K562 (cell line): Measurements from ENCODE around the gene CARD8. TPM values are rescaled to one million over a fixed set of nuclear protein-coding genes. Genes with fewer than 3 reads are reported as not detected.

ENCODE experiments used
- ATAC-seq: fragments of 200-7000 bp; cut with Tn5 transposase; 3 replicates; pipeline ENCODE4 v1.9.1; 2020; ENCODE audit warnings: moderate library complexity
- BruUV-seq: library from RNA; stranded (reverse); fragments of 400-500 nt; replicated peaks from 2 replicates; lab custom pipeline; 2021; lab: Mats Ljungman, UMichigan
- CTCF ChIA-PET: fragments of 300-600 bp; formaldehyde crosslinking; extraction: SDS; loops from one replicate; lab custom pipeline; 2021; ENCODE audit warnings: low intra/inter-chr PET ratio; lab: Yijun Ruan, JAX
- POLR2A ChIA-PET: fragments of 300-600, 350-650 bp; sonication (Branson Sonifier 250); formaldehyde crosslinking; extraction: SDS; loops from one replicate; lab custom pipeline; 2021; ENCODE audit warnings: antibody characterized with exemption, inconsistent platforms; lab: Yijun Ruan, JAX
- DNase-seq, 4 experiments: peaks; one replicate each; pipeline versions ENCODE4 v3.0.0 to v3.0.0-alpha.2; 2011 to 2018; ENCODE audit warnings: low spot score in 3 of 4, mixed read lengths in 3 of 4; ENCODE audit errors: extremely low read depth in 1 of 4
- FAIRE-seq: peaks from 2 replicates; lab custom pipeline; 2011; peaks lifted over from hg19 to GRCh38; lab: Jason Lieb, UNC
- H2AFZ ChIP-seq: 2 replicates; pipeline ENCODE4 v1.6.0; 2011; ENCODE audit warnings: low read depth, low read length, control low read depth, inconsistent platforms
- H3K27ac ChIP-seq: fragments of 200-600 bp; 3 replicates; pipeline ENCODE4 v1.8.0; 2011; ENCODE audit warnings: low read depth, mild to moderate bottlenecking, control low read depth, inconsistent platforms, low read length, moderate library complexity, mixed read lengths; ENCODE audit errors: extremely low read depth
- H3K27me3 ChIP-seq, 2 experiments: fragments of 300-600 bp in 1 of 2; 2 replicates in 1 of 2; 3 replicates in 1 of 2; pipeline versions ENCODE4 v1.6.0 to v1.8.0; 2011; ENCODE audit warnings: inconsistent platforms in 2 of 2, low read length in 2 of 2, mild to moderate bottlenecking in 1 of 2, mixed read lengths in 1 of 2, moderate library complexity in 1 of 2; ENCODE audit not compliant: control insufficient read depth in 2 of 2, insufficient read depth in 2 of 2
- H3K36me3 ChIP-seq: fragments of 300-600 bp; 3 replicates; pipeline ENCODE4 v1.8.0; 2011; ENCODE audit warnings: mild to moderate bottlenecking, low read length, inconsistent platforms; ENCODE audit not compliant: control insufficient read depth, insufficient read depth
- H3K4me1 ChIP-seq, 2 experiments: fragments of 200-600 bp in 1 of 2; replicated peaks in 1 of 2; 2 replicates in 1 of 2; 3 replicates in 1 of 2; pipeline versions ENCODE4 v1.5.1 to v1.8.0; 2011; ENCODE audit warnings: inconsistent platforms in 2 of 2, low read length in 2 of 2, mild to moderate bottlenecking in 1 of 2, mixed read lengths in 1 of 2, moderate library complexity in 1 of 2; ENCODE audit not compliant: control insufficient read depth in 2 of 2, insufficient read depth in 2 of 2
- H3K4me2 ChIP-seq: 2 replicates; pipeline ENCODE4 v1.6.1; 2011; ENCODE audit warnings: low read length, control low read depth, inconsistent platforms, mixed read lengths; ENCODE audit not compliant: insufficient read depth
- H3K4me3 ChIP-seq: fragments of 200-600 bp; sonication (generic), shearing (Covaris generic); 2 replicates; pipeline ENCODE4 v1.5.1; 2016; ENCODE audit warnings: control low read depth, inconsistent platforms
- H3K79me2 ChIP-seq: fragments of 200-600 bp; 3 replicates; pipeline ENCODE4 v1.8.0; 2011; ENCODE audit warnings: low read length, inconsistent platforms; ENCODE audit not compliant: control insufficient read depth, insufficient read depth
- H3K9ac ChIP-seq, 2 experiments: 2 replicates each; pipeline versions ENCODE4 v1.6.0 to v1.6.1; 2011; ENCODE audit warnings: low read depth in 2 of 2, low read length in 2 of 2, control low read depth in 1 of 2, inconsistent platforms in 1 of 2, mild to moderate bottlenecking in 1 of 2, mixed read lengths in 1 of 2; ENCODE audit not compliant: insufficient read depth in 1 of 2
- H3K9me1 ChIP-seq: one replicate; pipeline ENCODE4 v1.6.0; 2011; ENCODE audit warnings: inconsistent platforms, mild to moderate bottlenecking, low read length, moderate library complexity; ENCODE audit not compliant: control insufficient read depth, insufficient read depth
- H3K9me3 ChIP-seq: replicated peaks from 2 replicates; pipeline ENCODE4 v1.5.1; 2011; ENCODE audit warnings: low read depth, low read length, inconsistent platforms; ENCODE audit not compliant: control insufficient read depth, insufficient read depth
- H4K20me1 ChIP-seq: replicated peaks from 2 replicates; pipeline ENCODE4 v1.6.1; 2011; ENCODE audit warnings: low read length, inconsistent platforms, mixed read lengths; ENCODE audit not compliant: control insufficient read depth, insufficient read depth
- BACH1 ChIP-seq: fragments of 200-800 bp; sonication (Bioruptor generic); IDR thresholded peaks from 2 replicates; pipeline ENCODE4 v1.6.1; 2016; ENCODE audit warnings: missing genetic modification characterization, missing compliant biosample characterization
- FOXK1 ChIP-seq: sonication (generic); formaldehyde crosslinking; IDR thresholded peaks from 2 replicates; pipeline ENCODE4 v1.8.0; 2022; ENCODE audit warnings: missing genetic modification reagents, mild to moderate bottlenecking, borderline replicate concordance
- SREBF1 ChIP-seq: fragments of 150-350 bp; IDR thresholded peaks from 2 replicates; pipeline ENCODE4 v1.6.1; 2014; ENCODE audit warnings: antibody characterized with exemption, low read depth, low read length, borderline replicate concordance
- TEAD4 ChIP-seq, 2 experiments: sonication (generic) in 1 of 2; formaldehyde crosslinking in 1 of 2; IDR thresholded peaks; 2 replicates each; pipeline versions ENCODE4 v1.6.1 to v1.8.0; 2012 to 2022; ENCODE audit warnings: borderline replicate concordance in 1 of 2, inconsistent platforms in 1 of 2, low read length in 1 of 2, mild to moderate bottlenecking in 1 of 2, missing genetic modification reagents in 1 of 2
- ZFPM2 ChIP-seq: fragments of 250-450 bp; sonication (Bioruptor Pico); IDR thresholded peaks from 2 replicates; pipeline ENCODE4 v1.5.1; 2022; ENCODE audit warnings: mild to moderate bottlenecking
- ZNF175 ChIP-seq: fragments of 200-800 bp; sonication (Bioruptor generic); IDR thresholded peaks from 2 replicates; pipeline ENCODE4 v1.6.1; 2016; ENCODE audit warnings: low read depth, mild to moderate bottlenecking, missing genetic modification characterization, missing compliant biosample characterization
- ZZZ3 ChIP-seq: fragments of 450-650 bp; IDR thresholded peaks from 2 replicates; pipeline ENCODE4 v1.6.1; 2016; ENCODE audit warnings: antibody characterized with exemption, mild to moderate bottlenecking, moderate library complexity
- WGBS: fragments of 100-300 bp; shearing (Covaris generic); methylation state at CpG from one replicate; pipeline ENCODE4 v1.1.6; 2016; ENCODE audit warnings: low coverage, mixed read lengths; ENCODE audit not compliant: insufficient coverage; ENCODE audit errors: missing lambda C conversion rate; 5-methylcytosine and 5-hydroxymethylcytosine counted together
- in situ Hi-C: fragments of 300-500 bp; cut with MboI; formaldehyde crosslinking; loops from 4 replicates; pipeline ENCODE4 v1.15.0; 2018; ENCODE audit warnings: inconsistent platforms, mixed read lengths
- intact Hi-C: fragments of 100-400 bp; cut with micrococcal nuclease; formaldehyde crosslinking; loops from 2 replicates; pipeline ENCODE4 v1.14.2; 2022
- polyA plus RNA-seq, 8 experiments: library from polyadenylated mRNA; depleted of rRNA in 4 of 8; stranded (reverse) in 5 of 8; unstranded in 3 of 8; fragments of >200 nt; fragmentation: Nextera tagmentation in 2 of 8; fragmentation: Illumina TruSeq in 1 of 8; extraction: Ambion mirVana in 2 of 8; extraction: Trizol in 1 of 8; gene quantifications; 2 replicates each; pipeline versions ENCODE4 v1.2.1 to v1.2.3, GENCODE V29; 2011 to 2014; ENCODE audit warnings: inconsistent platforms in 1 of 8, missing spikeins in 1 of 8
- total RNA-seq, 7 experiments: library from RNA; depleted of rRNA in 6 of 7; stranded (reverse); fragments of >200 nt in 6 of 7; fragmentation: Illumina TruSeq in 2 of 7; extraction: Trizol in 2 of 7; gene quantifications; 2 replicates each; pipeline versions ENCODE4 v1.2.1 to v1.2.3, GENCODE V29; 2011 to 2021; ENCODE audit warnings: low replicate concordance in 1 of 7
- TF ChIP-seq, protein P1 (sequence below), 3 experiments: fragments of 200-800 bp in 1 of 3; fragments of 250-450 bp in 1 of 3; fragments of 450-650 bp in 1 of 3; sonication (Bioruptor Pico) in 1 of 3; sonication (Bioruptor generic) in 1 of 3; formaldehyde crosslinking in 1 of 3; IDR thresholded peaks; 2 replicates each; pipeline versions ENCODE4 v1.6.1 to v1.8.0; 2016 to 2022; ENCODE audit warnings: mild to moderate bottlenecking in 2 of 3, missing genetic modification characterization in 2 of 3, missing compliant biosample characterization in 1 of 3, moderate library complexity in 1 of 3

Gene CARD8
- total and polyA plus RNA-seq, 9 of the 15 experiments (the other 6 are each of a cell fraction or from before 2014, with no cell fraction given) = 11.5 to 26.4 (median 20.8) TPM

DNA sequence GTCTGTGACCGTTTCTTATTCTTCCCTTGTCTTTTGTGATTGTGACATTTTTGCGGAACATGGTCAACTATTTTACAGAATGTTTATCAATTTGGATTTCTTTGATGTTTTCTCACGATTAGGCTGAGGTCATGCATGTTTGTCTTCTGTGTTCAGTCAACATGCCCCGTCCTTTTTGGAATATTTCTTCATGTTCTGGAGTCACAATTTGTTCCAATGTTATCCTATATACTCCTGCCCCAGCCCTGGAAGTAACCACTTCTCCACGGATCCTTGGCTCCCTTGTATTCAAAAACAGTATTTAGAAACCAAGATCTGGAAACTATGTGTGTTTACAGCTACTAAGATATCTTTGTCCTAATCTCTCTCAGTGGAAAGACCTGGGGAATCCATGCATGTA lies 9.6 kb downstream of the CARD8 start:
- intact Hi-C loops (no loop called here), in situ Hi-C loops (no loop called here)
- no peak for FAIRE-seq
- ATAC-seq = no peak
- H3K4me2 ChIP-seq = no peak overlapping the region
- H3K79me2 ChIP-seq = no peaks in the 10 kb centered on the region
- H3K4me1 ChIP-seq = peaks cover 4 to 10% of the 10 kb centered on the region in 2 experiments; a peak in 2 of 5 replicates
- DNase-seq = no peak
- TF ChIP-seq BACH1 (tag) = no peak
- no peak for TF ChIP-seq FOXK1 (CRISPR knock-in tag)
- no peak for TF ChIP-seq ZZZ3
- TF ChIP-seq, protein P1, sequence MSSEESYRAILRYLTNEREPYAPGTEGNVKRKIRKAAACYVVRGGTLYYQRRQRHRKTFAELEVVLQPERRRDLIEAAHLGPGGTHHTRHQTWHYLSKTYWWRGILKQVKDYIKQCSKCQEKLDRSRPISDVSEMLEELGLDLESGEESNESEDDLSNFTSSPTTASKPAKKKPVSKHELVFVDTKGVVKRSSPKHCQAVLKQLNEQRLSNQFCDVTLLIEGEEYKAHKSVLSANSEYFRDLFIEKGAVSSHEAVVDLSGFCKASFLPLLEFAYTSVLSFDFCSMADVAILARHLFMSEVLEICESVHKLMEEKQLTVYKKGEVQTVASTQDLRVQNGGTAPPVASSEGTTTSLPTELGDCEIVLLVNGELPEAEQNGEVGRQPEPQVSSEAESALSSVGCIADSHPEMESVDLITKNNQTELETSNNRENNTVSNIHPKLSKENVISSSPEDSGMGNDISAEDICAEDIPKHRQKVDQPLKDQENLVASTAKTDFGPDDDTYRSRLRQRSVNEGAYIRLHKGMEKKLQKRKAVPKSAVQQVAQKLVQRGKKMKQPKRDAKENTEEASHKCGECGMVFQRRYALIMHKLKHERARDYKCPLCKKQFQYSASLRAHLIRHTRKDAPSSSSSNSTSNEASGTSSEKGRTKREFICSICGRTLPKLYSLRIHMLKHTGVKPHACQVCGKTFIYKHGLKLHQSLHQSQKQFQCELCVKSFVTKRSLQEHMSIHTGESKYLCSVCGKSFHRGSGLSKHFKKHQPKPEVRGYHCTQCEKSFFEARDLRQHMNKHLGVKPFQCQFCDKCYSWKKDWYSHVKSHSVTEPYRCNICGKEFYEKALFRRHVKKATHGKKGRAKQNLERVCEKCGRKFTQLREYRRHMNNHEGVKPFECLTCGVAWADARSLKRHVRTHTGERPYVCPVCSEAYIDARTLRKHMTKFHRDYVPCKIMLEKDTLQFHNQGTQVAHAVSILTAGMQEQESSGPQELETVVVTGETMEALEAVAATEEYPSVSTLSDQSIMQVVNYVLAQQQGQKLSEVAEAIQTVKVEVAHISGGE (CRISPR knock-in tag; IDR thresholded peaks at IDR 0.05) = no peak
- TF ChIP-seq ZNF175 (CRISPR knock-in tag) = no peak
- TF ChIP-seq TEAD4 (IDR thresholded peaks at IDR 0.05; ENCODE audit: low read length) = no peak
- no peak for TF ChIP-seq TEAD4 (CRISPR knock-in tag; IDR thresholded peaks at IDR 0.05; ENCODE audit: borderline replicate concordance)
- TF ChIP-seq SREBF1 = no peak
- no peak for TF ChIP-seq ZFPM2 (CRISPR knock-in tag)
- no peaks in the 10 kb centered on the region for H4K20me1 ChIP-seq
- CTCF ChIA-PET = no interaction called here
- no TSS peak for BruUV-seq
- WGBS = 76% methylated on average over 5 of the region's 5 CpGs
- H3K9me1 ChIP-seq = no peaks in the 10 kb centered on the region
- H3K36me3 ChIP-seq = peaks cover 21% of the 10 kb centered on the region; the same call in 2 of the 3 replicates
- no peak overlapping the region for H3K4me3 ChIP-seq
- POLR2A ChIA-PET = interaction anchor here (1.0 kb wide), 1 partner anchor 42 kb away, joined by 3 read pairs; no protein-coding TSS in a partner anchor
- no peaks in the 10 kb centered on the region for H3K9me3 ChIP-seq
- no peak overlapping the region for H2AFZ ChIP-seq
- H3K27me3 ChIP-seq = no peaks in the 10 kb centered on the region
- no peak overlapping the region for H3K9ac ChIP-seq
- H3K27ac ChIP-seq = no peak overlapping the region
